Neuron (in vitro differentiated cells): ENCODE measurements around the gene SYT7.

Experiments
- H2AFZ ChIP-seq: one replicate; pipeline ENCODE4 v1.6.1; 2013; ENCODE audit warnings: low read depth, mild to moderate bottlenecking, inconsistent platforms, low read length, moderate library complexity
- H3K27me3 ChIP-seq: one replicate; pipeline ENCODE4 v1.6.1; 2013; ENCODE audit warnings: low read length; ENCODE audit not compliant: insufficient read depth
- H3K36me3 ChIP-seq: one replicate; pipeline ENCODE4 v1.6.1; 2013; ENCODE audit warnings: low read length; ENCODE audit not compliant: insufficient read depth
- H3K4me1 ChIP-seq: one replicate; pipeline ENCODE4 v1.6.1; 2013; ENCODE audit warnings: low read length; ENCODE audit not compliant: insufficient read depth
- H3K4me3 ChIP-seq: 2 replicates; pipeline ENCODE4 v1.5.1; 2013; ENCODE audit warnings: mild to moderate bottlenecking, low read length, moderate library complexity
- H3K9me3 ChIP-seq: one replicate; pipeline ENCODE4 v1.6.1; 2013; ENCODE audit warnings: low read length

Gene SYT7

DNA sequence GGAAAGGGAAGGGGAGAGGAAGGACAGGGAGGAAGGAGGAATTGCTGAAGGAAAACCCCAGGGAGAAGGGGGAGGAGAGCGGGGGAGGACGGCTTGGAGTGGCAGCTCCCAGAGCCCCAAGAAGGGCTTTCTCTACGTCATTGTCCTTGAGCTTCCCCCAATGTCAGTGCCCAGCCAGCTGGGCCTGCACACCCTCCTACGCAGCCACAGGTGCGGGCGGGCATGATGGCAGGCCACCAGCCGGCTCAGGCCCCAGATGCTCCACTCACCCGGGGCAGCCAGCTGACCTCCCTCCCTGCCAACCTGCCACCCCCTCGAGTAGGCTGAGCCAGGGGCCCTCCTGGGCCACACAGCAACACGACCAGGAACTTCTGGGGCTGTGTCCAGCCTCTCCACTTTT lies 11.2 kb downstream of the SYT7 start:
- Histone ChIP-seq H2AFZ (no peak overlapping the region), H3K36me3 (no peaks in the 10 kb centered on the region)

GRCh38 chr11:61569018-61569417 lies 11.9 kb downstream of the SYT7 start:
- Histone ChIP-seq H3K4me1 (no peaks in the 10 kb centered on the region), H2AFZ (no peak overlapping the region), H3K4me3 (no peak overlapping the region), H3K36me3 (no peaks in the 10 kb centered on the region), H3K9me3 (no peaks in the 10 kb centered on the region), H3K27me3 (peaks cover 23% of the 10 kb centered on the region)

More for the DNA sequence above, 11.2 kb downstream of the SYT7 start:
- no peak overlapping the region for H3K4me3 ChIP-seq
- H3K4me1 ChIP-seq, result no peaks in the 10 kb centered on the region
- H3K27me3 ChIP-seq, result peaks cover 23% of the 10 kb centered on the region
- no peaks in the 10 kb centered on the region for H3K9me3 ChIP-seq

DNA sequence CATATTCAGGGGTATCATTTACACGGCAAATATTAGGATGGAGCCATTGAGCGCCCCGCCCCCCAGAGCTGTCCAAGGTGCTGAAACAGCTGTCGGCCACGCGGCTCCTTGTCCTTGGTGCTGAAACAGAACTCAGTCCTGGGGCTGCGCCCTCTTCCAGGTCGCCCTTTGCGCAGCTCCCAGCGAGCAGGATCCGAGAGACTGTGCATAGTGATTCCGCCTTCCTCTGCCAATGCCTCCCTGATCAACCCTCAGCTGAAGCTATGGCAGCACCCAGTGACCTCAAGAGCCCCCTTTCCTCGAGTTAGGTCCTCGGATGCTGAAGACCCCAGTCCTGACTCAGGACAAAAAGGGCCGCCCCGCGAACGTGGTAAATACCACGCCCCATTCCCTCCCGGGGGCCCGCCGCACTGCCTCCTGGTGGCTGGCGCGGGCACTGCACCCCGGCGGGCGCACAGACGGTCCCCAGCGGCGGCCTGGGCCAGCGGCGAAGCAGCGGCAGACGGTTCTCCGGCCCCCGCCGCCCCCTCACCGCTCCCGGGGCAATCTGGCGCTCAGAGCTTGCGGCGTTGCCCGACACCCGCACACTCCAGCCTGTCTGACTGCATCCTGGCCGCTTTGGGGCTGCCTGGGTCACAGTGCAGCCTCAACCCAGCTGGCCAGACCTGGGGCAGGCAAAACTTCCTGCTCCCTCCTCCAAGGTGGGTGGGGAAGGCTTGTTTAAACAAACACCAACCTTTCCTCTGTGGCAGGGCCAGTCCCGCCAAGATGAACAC lies 13.4 kb downstream of the SYT7 start:
- Histone ChIP-seq H3K36me3 (no peaks in the 10 kb centered on the region), H3K4me3 (no peak overlapping the region), H3K4me1 (no peaks in the 10 kb centered on the region), H3K27me3 (peaks cover 25% of the 10 kb centered on the region), H3K9me3 (no peaks in the 10 kb centered on the region), H2AFZ (no peak overlapping the region)

DNA sequence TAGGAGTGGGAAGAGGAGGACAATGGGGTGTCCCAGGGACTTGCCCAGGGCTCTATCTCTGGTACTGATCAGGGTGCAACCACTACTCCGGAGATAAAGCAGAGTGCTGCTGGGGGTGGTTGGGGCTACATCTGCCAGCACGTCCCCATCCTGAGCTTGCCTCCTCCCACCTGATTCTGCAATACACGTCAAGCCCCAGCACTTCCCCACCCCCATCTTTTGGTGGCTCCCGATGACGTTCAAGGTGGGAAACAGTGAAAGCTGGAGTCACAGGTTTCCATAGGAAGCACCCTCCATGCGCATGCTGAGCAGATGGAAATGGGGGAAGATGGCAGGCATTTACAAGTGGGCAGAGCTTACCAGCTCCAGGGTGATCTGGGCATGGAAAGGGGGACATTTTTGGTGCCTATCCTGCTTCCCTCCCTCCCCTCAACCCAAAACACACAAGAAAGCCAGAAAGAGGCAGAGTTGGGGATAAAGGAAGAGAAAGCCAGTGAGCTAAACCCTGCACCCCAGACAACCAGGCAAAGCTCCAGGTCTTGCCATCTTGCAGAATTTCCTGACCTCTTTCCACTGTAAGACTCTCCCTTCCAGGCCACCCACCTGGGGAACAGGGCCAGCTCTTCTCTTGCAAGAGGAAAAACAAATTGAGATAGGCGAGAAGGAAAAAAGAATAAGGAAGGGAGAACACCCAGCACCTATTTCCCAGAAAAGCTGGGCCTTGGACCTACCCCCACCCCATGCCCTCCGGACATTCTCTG lies 15.8 kb downstream of the SYT7 start:
- Histone ChIP-seq H3K27me3 (peaks cover 24% of the 10 kb centered on the region), H3K36me3 (no peaks in the 10 kb centered on the region), H2AFZ (no peak overlapping the region), H3K9me3 (no peaks in the 10 kb centered on the region), H3K4me1 (no peaks in the 10 kb centered on the region), H3K4me3 (no peak overlapping the region)

- Histone ChIP-seq H3K9me3 (no peaks in the 10 kb centered on the region), H3K36me3 (no peaks in the 10 kb centered on the region), H2AFZ (no peak overlapping the region), H3K4me3 (no peak overlapping the region), H3K27me3 (peaks cover 34% of the 10 kb centered on the region), H3K4me1 (peaks cover 3% of the 10 kb centered on the region)
Measured at GRCh38 chr11:61560751-61561150, 20.1 kb downstream of the SYT7 start.

GRCh38 chr11:61556621-61557020 lies 24.3 kb downstream of the SYT7 start:
- H3K4me3 ChIP-seq, result no peak overlapping the region
- peaks cover 40% of the 10 kb centered on the region for H3K27me3 ChIP-seq

GRCh38 chr11:61555978-61556377 lies 24.9 kb downstream of the SYT7 start:
- peaks cover 35% of the 10 kb centered on the region for H3K27me3 ChIP-seq
- peaks cover 24% of the 10 kb centered on the region for H3K4me1 ChIP-seq
- H3K36me3 ChIP-seq, result no peaks in the 10 kb centered on the region
- H3K4me3 ChIP-seq, result no peak overlapping the region
- no peak overlapping the region for H2AFZ ChIP-seq
- no peaks in the 10 kb centered on the region for H3K9me3 ChIP-seq

More at GRCh38 chr11:61556621-61557020, 24.3 kb downstream of the SYT7 start:
- Histone ChIP-seq H3K36me3 (no peaks in the 10 kb centered on the region), H3K4me1 (peaks cover 24% of the 10 kb centered on the region), H2AFZ (no peak overlapping the region), H3K9me3 (no peaks in the 10 kb centered on the region)

DNA sequence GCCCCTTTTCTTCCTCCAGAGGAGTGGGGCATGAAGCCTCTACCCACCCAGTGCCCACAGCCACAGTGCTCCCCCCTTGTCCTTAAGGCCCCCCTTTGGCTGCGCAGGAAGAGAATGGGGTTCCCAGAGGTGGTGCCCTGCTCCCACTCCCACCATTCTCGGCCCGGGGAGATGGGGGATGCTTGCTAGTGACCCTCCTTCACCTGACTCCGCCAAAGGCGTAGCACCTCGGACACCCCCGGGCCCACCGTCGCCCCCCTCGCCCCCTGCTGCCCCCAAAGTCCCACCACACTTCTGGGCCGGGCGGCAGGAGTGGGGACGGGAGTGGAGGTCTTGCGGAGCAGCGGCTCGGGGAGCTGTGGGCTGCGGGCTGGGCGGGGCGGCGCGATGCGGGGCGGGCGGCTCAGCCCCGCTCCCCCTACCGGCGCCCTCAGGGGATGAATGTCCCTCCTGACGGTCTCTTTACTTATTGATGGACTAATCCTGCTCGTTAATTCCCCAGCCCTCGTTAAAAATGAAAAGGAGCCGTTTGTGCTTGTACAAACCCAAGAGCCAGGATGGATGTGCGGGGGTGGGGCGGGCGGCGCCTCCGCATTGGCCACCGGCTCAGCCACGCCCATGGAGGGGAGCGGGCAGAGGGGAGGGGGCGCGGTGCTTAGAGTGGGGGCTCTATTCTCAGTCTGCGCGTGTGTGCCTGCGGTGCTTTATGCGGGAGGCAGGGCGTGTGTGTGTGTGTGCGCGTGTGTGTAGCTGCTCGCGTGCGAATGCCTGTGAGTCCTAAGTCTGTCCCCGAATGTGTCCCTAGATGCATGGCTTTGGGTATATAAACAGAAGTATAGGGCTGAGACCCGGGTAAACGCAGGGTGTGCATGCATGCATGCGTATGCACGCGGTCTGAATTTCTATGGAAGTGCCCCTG lies 25.6 kb downstream of the SYT7 start:
- peaks cover 34% of the 10 kb centered on the region for H3K27me3 ChIP-seq
- no peaks in the 10 kb centered on the region for H3K9me3 ChIP-seq
- H3K36me3 ChIP-seq, result no peaks in the 10 kb centered on the region
- no peak overlapping the region for H2AFZ ChIP-seq
- no peak overlapping the region for H3K4me3 ChIP-seq
- peaks cover 24% of the 10 kb centered on the region for H3K4me1 ChIP-seq

- Histone ChIP-seq H3K4me1 (peaks cover 24% of the 10 kb centered on the region), H3K9me3 (no peaks in the 10 kb centered on the region), H3K4me3 (no peak overlapping the region), H2AFZ (no peak overlapping the region), H3K36me3 (no peaks in the 10 kb centered on the region), H3K27me3 (peaks cover 34% of the 10 kb centered on the region)
Measured at GRCh38 chr11:61554172-61554988, 26.5 kb downstream of the SYT7 start.

DNA sequence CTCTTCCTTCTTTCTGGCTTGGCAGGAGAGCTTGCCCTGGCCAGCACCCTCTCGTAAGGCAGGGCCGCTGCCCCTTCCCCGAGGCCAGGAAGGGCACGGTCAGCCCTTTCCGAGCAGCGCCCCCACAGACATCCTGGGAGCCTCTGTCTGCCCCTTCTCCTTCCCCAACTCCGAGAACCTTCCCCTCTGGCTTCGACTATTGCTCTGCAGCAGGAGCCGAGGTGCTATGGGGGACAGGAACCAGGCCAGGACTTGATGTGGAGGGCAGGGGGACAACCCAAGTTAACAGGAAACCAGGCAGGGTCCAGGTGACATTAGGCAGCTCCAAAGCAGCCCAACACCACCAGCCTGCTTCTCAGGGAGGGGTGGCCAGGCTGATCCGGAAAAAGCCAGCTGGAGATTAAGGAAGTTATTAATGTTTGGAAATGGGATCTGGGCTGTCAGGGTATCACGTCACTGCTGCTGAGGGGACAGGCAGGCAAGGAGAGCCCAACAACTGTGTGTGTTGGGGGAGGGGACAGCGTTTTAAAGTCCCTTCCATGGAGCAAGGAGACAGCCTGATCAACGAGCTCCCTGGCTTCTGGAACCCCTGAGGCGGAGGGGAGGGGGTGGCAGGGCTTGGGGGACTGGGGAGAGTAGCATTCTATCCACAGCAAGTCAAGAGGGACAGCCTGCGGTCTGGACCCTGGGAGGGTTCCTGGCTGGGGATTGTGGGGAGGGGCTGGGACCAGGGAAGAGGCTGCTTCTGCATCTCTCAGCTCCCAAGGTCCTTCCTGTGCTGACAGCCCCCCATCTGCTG lies 27.3 kb downstream of the SYT7 start:
- Histone ChIP-seq H3K27me3 (peaks cover 34% of the 10 kb centered on the region), H2AFZ (no peak overlapping the region), H3K9me3 (no peaks in the 10 kb centered on the region), H3K36me3 (no peaks in the 10 kb centered on the region), H3K4me1 (peaks cover 24% of the 10 kb centered on the region), H3K4me3 (no peak overlapping the region)

GRCh38 chr11:61552108-61552635 lies 28.7 kb downstream of the SYT7 start:
- H3K9me3 ChIP-seq, result no peaks in the 10 kb centered on the region
- H3K4me3 ChIP-seq, result no peak overlapping the region
- H3K4me1 ChIP-seq, result peaks cover 28% of the 10 kb centered on the region
- H3K36me3 ChIP-seq, result no peaks in the 10 kb centered on the region
- peaks cover 28% of the 10 kb centered on the region for H3K27me3 ChIP-seq
- H2AFZ ChIP-seq, result no peak overlapping the region
